GM23338 (cell line): ENCODE measurements around the gene UBE2H.

Experiments
- CTCF ChIP-seq, 2 experiments: fragments of 200-600 bp in 1 of 2; sonication (generic) in 1 of 2; conservative IDR thresholded peaks; 2 replicates each; pipeline versions ENCODE4 v1.5.1 to v1.6.1; 2016 to 2017; ENCODE audit warnings: antibody characterized with exemption in 2 of 2, low read depth in 2 of 2, mild to moderate bottlenecking in 2 of 2, moderate library complexity in 1 of 2
- EZH2 ChIP-seq: fragments of 200-600 bp; sonication (generic); IDR thresholded peaks from one replicate; pipeline ENCODE4 v1.8.0; 2017; ENCODE audit warnings: antibody characterized with exemption, mild to moderate bottlenecking, low read depth; ENCODE audit not compliant: unreplicated experiment
- EZH2phosphoT487 ChIP-seq: fragments of 200-600 bp; sonication (generic); IDR thresholded peaks from one replicate; pipeline ENCODE4 v1.8.1; 2018; ENCODE audit warnings: antibody characterized with exemption; ENCODE audit not compliant: unreplicated experiment

- TF ChIP-seq EZH2 (no peak), EZH2phosphoT487 (no peak), CTCF (conservative IDR thresholded peaks at IDR 0.05; ENCODE audit: low read depth in 2 of 2) (no peak)
These were observed 69.6 kb downstream of the UBE2H start for GRCh38 chr7:129883151-129883550.
